Muscle layer of colon (tissue), 2 donors: ENCODE results near the gene SLC35D3.
"Not testable (repeated sequence)": the region's sequence is repeated elsewhere in the genome, so short reads cannot be mapped to it uniquely, and the experiment has no call there.

Source experiments
- H3K27ac ChIP-seq: one replicate; pipeline ENCODE4 v1.7.0; 2013; ENCODE audit warnings: low read depth, mild to moderate bottlenecking, low read length, moderate library complexity
- H3K27me3 ChIP-seq, 2 donors: one replicate each; pipeline ENCODE4 v1.7.0; 2013; ENCODE audit warnings: low read length in 2 of 2, mild to moderate bottlenecking in 2 of 2; ENCODE audit not compliant: insufficient read depth in 2 of 2, control insufficient read depth in 1 of 2
- H3K36me3 ChIP-seq: one replicate; pipeline ENCODE4 v1.7.0; 2013; ENCODE audit warnings: mild to moderate bottlenecking, low read length; ENCODE audit not compliant: insufficient read depth
- H3K4me1 ChIP-seq: one replicate; pipeline ENCODE4 v1.7.0; 2013; ENCODE audit warnings: mild to moderate bottlenecking, low read length; ENCODE audit not compliant: insufficient read depth
- H3K4me3 ChIP-seq, 2 donors: one replicate each; pipeline ENCODE4 v1.7.0; 2013; ENCODE audit warnings: low read length in 2 of 2, low read depth in 1 of 2, mild to moderate bottlenecking in 1 of 2, moderate library complexity in 1 of 2
- H3K9ac ChIP-seq: one replicate; pipeline ENCODE4 v1.7.0; 2013; ENCODE audit warnings: low read length
- H3K9me3 ChIP-seq: one replicate; pipeline ENCODE4 v1.7.0; 2013; ENCODE audit warnings: mild to moderate bottlenecking, low read length
- donor health status: abdominal sarcoma.
- donor health status: Adenocarcinoma of cecum.

SLC35D3 gene

DNA sequence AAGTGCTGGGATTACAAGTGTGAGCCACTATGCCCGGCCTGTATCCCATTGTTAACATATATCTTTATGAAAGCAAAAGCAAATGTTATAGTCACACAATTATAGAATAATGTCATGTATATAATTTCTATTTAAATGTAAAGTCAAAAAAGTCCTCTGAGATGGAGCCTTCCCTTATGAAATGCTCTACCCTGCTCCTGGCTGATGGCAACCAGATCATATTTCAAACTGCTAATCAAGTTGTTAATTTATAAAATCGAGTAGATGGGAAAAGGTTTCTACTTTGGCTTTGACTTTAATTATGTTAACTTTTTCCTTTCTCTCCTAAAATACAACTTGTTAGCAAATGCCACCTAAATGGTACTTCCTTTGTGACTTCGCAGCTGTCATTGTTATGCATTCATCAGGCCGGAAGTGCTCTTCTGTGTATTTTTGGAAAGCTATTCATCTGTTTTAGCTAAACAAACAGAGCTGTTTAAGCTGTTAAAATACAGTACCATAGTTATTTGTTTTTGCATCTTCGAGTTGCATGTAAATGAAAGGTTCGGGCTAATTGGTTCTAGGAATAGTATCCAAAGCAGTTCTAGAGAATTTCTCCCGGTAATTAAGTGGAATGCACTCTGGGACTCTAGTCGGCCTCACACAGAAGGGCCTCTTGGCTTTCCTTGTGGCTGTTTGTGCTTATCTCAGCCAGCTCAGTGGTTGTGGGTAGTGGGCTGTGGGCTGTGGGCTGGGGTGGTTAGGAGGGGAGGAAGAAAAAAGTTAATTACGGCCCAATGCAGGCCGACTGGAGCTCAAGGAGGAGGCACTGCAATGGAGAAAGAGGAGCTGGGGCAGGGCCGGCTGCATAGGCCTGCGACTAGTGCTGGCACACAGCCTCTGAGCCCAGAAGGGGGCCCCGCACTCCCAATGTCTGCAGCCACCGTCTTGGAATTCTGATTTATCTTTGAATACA, 34.8 kb downstream of the SLC35D3 start:
- Histone ChIP-seq H3K27me3 (no peaks in the 10 kb centered on the region), H3K27ac (no peak overlapping the region), H3K4me1 (no peaks in the 10 kb centered on the region), H3K9me3 (no peaks in the 10 kb centered on the region), H3K4me3 (no peak overlapping the region), H3K9ac (no peak overlapping the region), H3K36me3 (no peaks in the 10 kb centered on the region)

DNA sequence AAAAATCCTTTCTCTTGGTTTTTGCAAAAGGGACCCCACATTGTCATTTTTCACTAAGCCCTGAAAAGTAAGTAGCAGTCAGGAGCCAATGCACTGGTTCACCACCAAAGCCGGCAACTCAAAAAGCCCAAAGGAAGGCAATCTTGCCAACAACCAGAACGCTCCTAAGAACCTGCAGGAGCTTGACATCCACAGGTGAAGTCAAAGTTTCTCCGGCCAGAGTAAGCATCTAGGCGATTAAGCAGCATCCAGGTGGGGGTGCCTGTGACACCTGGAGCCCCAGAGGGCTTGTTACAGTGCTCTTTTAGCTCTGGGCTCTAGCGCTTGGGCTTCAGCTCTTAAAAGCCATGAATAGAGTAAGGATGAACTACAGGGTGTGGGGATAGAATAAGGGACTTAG, 36.1 kb downstream of the SLC35D3 start:
- Histone ChIP-seq H3K4me3 (no peak overlapping the region), H3K9ac (no peak overlapping the region), H3K27me3 (no peaks in the 10 kb centered on the region), H3K36me3 (no peaks in the 10 kb centered on the region), H3K27ac (no peak overlapping the region), H3K9me3 (no peaks in the 10 kb centered on the region), H3K4me1 (no peaks in the 10 kb centered on the region)

DNA sequence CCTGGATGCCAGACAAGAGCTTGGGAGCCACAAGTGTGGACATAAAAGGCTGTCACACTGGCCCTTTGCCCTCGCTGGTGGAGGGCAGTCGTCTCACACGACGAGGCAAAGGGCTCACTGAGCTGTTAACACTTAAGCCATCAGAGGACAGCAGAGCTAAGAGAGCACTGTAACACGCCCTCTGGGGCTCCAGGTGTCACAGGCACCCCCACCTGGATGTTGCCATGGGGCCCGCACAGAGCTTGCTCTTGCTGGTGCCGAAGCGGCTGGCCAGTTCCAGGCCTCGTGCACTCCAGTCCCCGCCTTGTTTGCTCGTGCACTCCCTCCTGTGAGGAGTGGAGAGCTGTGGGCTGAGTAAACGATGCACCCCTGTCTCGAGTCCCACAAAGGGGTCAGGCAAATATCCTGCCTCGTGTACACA, 37.4 kb downstream of the SLC35D3 start:
- no peak overlapping the region for H3K4me3 ChIP-seq
- no peak overlapping the region for H3K9ac ChIP-seq
- no peaks in the 10 kb centered on the region for H3K27me3 ChIP-seq
- no peak overlapping the region for H3K27ac ChIP-seq
- H3K4me1 ChIP-seq: no peaks in the 10 kb centered on the region
- H3K36me3 ChIP-seq: no peaks in the 10 kb centered on the region
- H3K9me3 ChIP-seq: no peaks in the 10 kb centered on the region

DNA sequence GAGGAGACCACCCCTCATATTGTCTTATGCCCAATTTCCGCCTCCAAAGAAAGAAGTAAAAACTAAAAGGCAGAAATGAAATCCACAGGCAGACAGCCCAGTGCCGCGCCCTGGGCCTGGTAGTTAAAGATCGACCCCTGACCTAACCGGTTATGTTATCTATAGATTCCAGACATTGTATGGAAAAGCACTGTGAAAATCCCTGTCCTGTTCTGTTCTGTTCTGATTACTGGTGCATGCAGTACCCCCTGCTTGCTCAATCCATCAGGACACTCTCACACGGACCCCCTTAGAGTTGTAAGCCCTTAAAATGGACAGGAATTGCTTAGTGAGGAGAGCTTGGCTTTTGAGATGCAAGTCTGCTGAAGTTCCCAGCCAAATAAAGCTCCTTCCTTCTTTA, 37.8 kb downstream of the SLC35D3 start:
- not testable (repeated sequence) for H3K9ac ChIP-seq, H3K4me1 ChIP-seq, H3K4me3 ChIP-seq, H3K36me3 ChIP-seq, H3K9me3 ChIP-seq, H3K27ac ChIP-seq, H3K27me3 ChIP-seq

DNA sequence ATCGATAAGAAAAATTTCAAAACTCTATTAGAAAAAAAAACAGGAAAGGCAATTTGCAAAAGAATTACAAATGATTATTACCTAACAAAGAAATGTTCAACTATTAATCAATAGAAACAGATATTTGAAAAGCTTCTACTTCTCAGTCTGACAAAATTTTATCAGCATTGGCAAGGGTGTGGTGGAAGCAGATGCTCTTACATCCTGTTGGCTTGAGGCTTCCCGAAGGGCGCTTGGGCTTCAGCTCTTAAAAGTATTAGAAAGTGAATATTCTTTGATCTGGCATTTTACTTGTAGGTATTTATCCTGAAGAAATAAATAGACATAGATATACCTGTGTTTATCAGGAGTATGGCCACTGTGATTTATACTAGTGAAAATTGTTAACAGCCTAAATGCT, 38.7 kb downstream of the SLC35D3 start:
- Histone ChIP-seq H3K4me1 (no peaks in the 10 kb centered on the region), H3K27me3 (no peaks in the 10 kb centered on the region), H3K4me3 (no peak overlapping the region), H3K27ac (no peak overlapping the region), H3K9me3 (no peaks in the 10 kb centered on the region), H3K36me3 (no peaks in the 10 kb centered on the region), H3K9ac (no peak overlapping the region)

DNA sequence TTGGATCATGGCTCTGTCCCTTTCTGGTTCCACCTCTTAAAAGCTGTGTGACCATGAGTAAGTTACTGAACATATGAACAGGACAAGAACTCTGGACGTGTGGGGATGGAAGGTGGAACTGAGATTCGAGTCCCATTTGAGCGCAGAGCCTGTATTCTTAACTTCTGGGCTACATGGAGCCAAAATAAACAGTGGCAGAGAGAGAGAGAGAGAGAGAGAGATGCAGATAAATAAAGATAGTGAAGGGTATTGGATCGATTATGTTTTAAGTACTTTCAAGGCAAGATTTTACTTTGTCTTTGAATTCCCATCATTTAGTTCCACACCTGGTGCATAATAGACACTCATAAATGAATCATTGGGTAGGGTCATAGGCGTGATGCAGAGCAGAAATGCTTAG, 39.7 kb downstream of the SLC35D3 start:
- Histone ChIP-seq H3K4me1 (no peaks in the 10 kb centered on the region), H3K27me3 (no peaks in the 10 kb centered on the region), H3K9me3 (no peaks in the 10 kb centered on the region), H3K9ac (no peak overlapping the region), H3K36me3 (no peaks in the 10 kb centered on the region), H3K27ac (no peak overlapping the region), H3K4me3 (no peak overlapping the region)

DNA sequence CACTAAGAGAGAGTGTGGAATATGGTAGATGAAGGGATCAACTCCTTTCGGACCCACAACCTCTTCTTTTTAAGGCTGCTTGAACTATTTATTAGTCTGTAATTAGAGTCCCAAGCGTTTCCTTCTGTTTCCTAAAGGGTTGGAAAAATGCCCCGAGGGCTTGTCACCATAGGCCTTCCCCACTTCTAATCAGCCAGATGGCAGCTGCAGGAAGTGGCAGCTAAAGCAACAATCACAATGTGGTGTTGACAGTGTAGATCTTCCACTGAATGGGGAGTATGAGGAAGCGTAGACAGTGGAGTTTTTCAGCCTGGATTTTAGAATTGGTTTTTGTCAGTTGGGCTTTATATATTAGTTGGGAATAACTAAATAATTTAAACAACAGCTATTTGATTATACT, 40.6 kb downstream of the SLC35D3 start:
- no peak overlapping the region for H3K4me3 ChIP-seq
- no peak overlapping the region for H3K27ac ChIP-seq
- no peaks in the 10 kb centered on the region for H3K4me1 ChIP-seq
- no peaks in the 10 kb centered on the region for H3K36me3 ChIP-seq
- no peak overlapping the region for H3K9ac ChIP-seq
- no peaks in the 10 kb centered on the region for H3K27me3 ChIP-seq
- H3K9me3 ChIP-seq: no peaks in the 10 kb centered on the region

DNA sequence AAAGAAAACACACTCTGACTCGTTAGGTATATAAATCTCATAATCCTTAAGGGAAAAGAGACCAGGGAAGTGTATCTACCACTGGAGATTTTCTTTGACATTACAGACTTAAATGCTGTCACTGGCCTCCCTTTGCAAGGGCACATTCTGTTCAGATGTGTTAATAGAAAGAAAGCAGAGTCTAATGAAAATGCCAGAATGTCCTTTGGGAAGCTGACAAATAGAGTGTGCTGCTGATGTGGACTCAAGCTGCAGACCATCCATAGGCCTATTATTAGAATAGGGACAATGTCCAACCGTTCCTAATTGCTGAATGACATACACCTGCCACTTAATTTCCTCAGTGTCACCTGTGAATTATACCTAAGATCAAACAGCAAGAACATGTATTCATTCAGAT, 41.2 kb downstream of the SLC35D3 start:
- H3K27ac ChIP-seq: no peak overlapping the region

DNA sequence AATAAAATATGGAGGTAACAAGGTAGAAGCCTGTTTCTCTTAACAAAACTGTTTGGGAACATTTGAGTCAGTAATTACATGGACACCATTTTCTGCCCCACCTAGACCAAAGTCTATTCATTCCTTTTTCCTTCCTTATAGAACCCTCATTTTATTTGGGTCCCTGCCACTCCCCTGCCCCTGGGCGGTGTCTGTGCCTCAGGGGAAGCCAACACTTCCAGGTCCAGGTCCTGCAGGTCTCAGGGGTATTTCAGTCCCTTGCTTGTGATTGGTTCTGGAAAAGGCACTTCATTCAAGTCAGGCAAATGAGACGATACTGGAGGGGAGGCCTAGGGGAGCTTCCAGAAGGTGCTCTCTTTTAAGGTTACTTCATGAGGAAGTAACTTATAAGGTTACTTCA, 42.3 kb downstream of the SLC35D3 start:
- Histone ChIP-seq H3K27ac (no peak overlapping the region), H3K9ac (no peak overlapping the region), H3K4me1 (no peaks in the 10 kb centered on the region)

More for the DNA sequence above, 41.2 kb downstream of the SLC35D3 start:
- H3K9me3 ChIP-seq: no peaks in the 10 kb centered on the region
- H3K9ac ChIP-seq: no peak overlapping the region
- no peaks in the 10 kb centered on the region for H3K4me1 ChIP-seq
- no peak overlapping the region for H3K4me3 ChIP-seq
- no peaks in the 10 kb centered on the region for H3K36me3 ChIP-seq
- no peaks in the 10 kb centered on the region for H3K27me3 ChIP-seq

DNA sequence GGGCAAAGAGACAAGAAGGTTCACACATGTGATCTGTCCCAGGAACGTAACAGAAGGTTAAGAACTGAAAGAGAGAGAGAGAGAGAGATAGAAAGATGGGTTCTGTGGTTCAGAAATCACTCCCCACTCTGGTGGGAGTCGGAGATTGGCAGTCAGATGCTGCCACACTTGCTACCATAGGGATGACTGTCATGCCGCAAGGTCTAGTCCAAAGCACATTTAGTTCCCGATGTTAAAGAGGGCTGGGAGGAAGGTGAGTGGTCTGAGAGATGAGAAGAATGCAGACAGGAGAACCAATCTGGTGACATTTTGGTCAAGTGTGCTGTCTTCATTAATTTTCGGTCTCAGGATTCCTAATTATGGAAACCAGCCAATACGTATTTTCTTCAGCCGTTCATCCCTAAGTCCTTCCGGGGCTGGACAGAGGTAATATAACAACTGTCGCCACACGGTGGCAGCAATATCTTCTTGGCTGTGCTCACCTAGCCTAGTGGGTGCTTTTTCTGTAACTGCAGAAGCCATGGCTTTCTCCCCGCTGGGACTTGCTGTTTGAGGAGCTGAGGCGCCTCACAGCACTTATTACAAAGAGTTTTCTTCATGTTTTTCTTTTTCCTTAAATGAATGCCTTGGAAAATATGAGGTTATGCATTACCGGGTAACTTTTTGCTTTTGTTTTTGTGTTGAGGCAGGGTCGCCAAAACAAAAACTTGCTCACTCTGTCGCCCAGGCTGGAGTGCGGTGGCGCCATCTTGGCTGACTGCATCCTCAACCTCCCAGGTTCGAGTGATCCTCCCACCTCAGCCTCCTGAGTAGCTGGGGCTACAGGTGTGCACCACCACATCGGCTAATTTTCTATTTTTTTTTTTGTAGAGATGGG, 46.0 kb downstream of the SLC35D3 start:
- Histone ChIP-seq H3K36me3 (no peaks in the 10 kb centered on the region), H3K27me3 (no peaks in the 10 kb centered on the region), H3K9ac (no peak overlapping the region), H3K4me3 (no peak overlapping the region), H3K9me3 (no peaks in the 10 kb centered on the region), H3K4me1 (no peaks in the 10 kb centered on the region), H3K27ac (no peak overlapping the region)

More for the DNA sequence above, 42.3 kb downstream of the SLC35D3 start:
- H3K9me3 ChIP-seq: no peaks in the 10 kb centered on the region
- H3K36me3 ChIP-seq: no peaks in the 10 kb centered on the region
- no peaks in the 10 kb centered on the region for H3K27me3 ChIP-seq
- no peak overlapping the region for H3K4me3 ChIP-seq

DNA sequence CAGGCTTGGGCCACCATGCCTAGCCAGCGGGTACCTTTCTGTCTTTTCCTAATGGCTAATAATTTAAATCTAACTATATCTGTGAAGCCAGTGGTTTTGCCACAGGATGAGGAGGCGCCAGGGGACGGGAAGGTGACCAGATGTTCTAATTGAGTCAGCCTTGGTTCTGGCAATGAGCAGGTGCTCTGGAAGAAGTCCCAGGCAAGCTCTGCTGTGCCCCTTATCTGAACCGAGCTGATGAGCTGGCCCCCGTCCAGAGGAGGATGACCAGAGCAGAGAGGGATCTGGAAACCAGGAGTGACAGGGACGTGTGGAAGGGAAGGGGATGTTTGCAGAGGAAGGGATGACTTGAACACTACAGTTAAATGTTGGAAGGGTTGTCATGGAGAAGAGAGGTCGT, 46.7 kb downstream of the SLC35D3 start:
- Histone ChIP-seq H3K27ac (no peak overlapping the region), H3K27me3 (no peaks in the 10 kb centered on the region), H3K9ac (no peak overlapping the region), H3K9me3 (no peaks in the 10 kb centered on the region), H3K4me1 (no peaks in the 10 kb centered on the region), H3K36me3 (no peaks in the 10 kb centered on the region), H3K4me3 (no peak overlapping the region)
